Glutamatergic neuron (in vitro differentiated cells): Measurements from ENCODE around the gene KLK3. TPM values are rescaled to one million over a fixed set of nuclear protein-coding genes. Genes with fewer than 3 reads are reported as not detected.

Experiments used
- DNase-seq: peaks from one replicate; pipeline ENCODE4 v3.0.0; 2022
- H3K27ac Mint-ChIP-seq: one replicate; pipeline ENCODE4 v1.8.0; 2020; ENCODE audit warnings: mild to moderate bottlenecking, mixed read lengths, inconsistent platforms; ENCODE audit not compliant: unreplicated experiment
- H3K27me3 Mint-ChIP-seq: one replicate; pipeline ENCODE4 v1.8.0; 2020; ENCODE audit warnings: mild to moderate bottlenecking, moderate library complexity, mixed read lengths, inconsistent platforms; ENCODE audit not compliant: unreplicated experiment
- H3K36me3 Mint-ChIP-seq: one replicate; pipeline ENCODE4 v1.8.0; 2020; ENCODE audit warnings: mild to moderate bottlenecking, mixed read lengths, inconsistent platforms; ENCODE audit not compliant: unreplicated experiment
- H3K4me1 Mint-ChIP-seq: one replicate; pipeline ENCODE4 v1.8.0; 2020; ENCODE audit warnings: mild to moderate bottlenecking, low read depth, mixed read lengths, inconsistent platforms; ENCODE audit not compliant: unreplicated experiment
- H3K4me3 Mint-ChIP-seq: one replicate; pipeline ENCODE4 v1.8.0; 2020; ENCODE audit warnings: mild to moderate bottlenecking, mixed read lengths, inconsistent platforms; ENCODE audit not compliant: unreplicated experiment
- H3K9me3 Mint-ChIP-seq: one replicate; pipeline ENCODE4 v1.8.0; 2020; ENCODE audit warnings: mild to moderate bottlenecking, moderate library complexity, mixed read lengths, inconsistent platforms; ENCODE audit not compliant: unreplicated experiment
- CTCF ChIP-seq: fragments of 200-600 bp; sonication (generic); IDR thresholded peaks from one replicate; pipeline ENCODE4 v1.5.0; 2021; ENCODE audit not compliant: partially characterized antibody, unreplicated experiment
- total RNA-seq: library from RNA; stranded (reverse); fragmentation: NEBNext Ultra II Directional; extraction: Animal tissue kit (Norgen Biotek cat#: 25700); gene quantifications from one replicate; pipeline ENCODE4 v1.2.1, GENCODE V29; 2021; ENCODE audit not compliant: unreplicated experiment

KLK3 gene
- total RNA-seq, 1 donor from 2014 or later = not detected

- no peak for TF ChIP-seq CTCF
- Mint-ChIP-seq H3K27me3 (no peaks in the 10 kb centered on the region), H3K9me3 (no peaks in the 10 kb centered on the region), H3K4me1 (no peaks in the 10 kb centered on the region), H3K4me3 (no peak overlapping the region), H3K36me3 (no peaks in the 10 kb centered on the region), H3K27ac (no peak overlapping the region)
- no peak for DNase-seq
Observed at GRCh38 chr19:50902640-50903039, 47.9 kb downstream of the KLK3 start.

- peak; percentile 62 for DNase-seq
- peak; percentile 62 for TF ChIP-seq CTCF
- peaks cover 14% of the 10 kb centered on the region for H3K27me3 Mint-ChIP-seq
- H3K36me3 Mint-ChIP-seq = no peaks in the 10 kb centered on the region
- peaks cover 3% of the 10 kb centered on the region for H3K9me3 Mint-ChIP-seq
- H3K4me3 Mint-ChIP-seq = no peak overlapping the region
- no peaks in the 10 kb centered on the region for H3K4me1 Mint-ChIP-seq
- H3K27ac Mint-ChIP-seq = no peak overlapping the region
Observed at GRCh38 chr19:50906217-50906616, 51.5 kb downstream of the KLK3 start.

GRCh38 chr19:50908336-50908735 is 53.6 kb downstream of the KLK3 start:
- Mint-ChIP-seq H3K4me3 (no peak overlapping the region), H3K27me3 (peaks cover 16% of the 10 kb centered on the region)

GRCh38 chr19:50909240-50910070 is 54.7 kb downstream of the KLK3 start:
- Mint-ChIP-seq H3K9me3 (peaks cover 4% of the 10 kb centered on the region), H3K36me3 (no peaks in the 10 kb centered on the region), H3K27ac (no peak overlapping the region), H3K4me1 (no peaks in the 10 kb centered on the region), H3K4me3 (peak overlapping the region; percentile 46), H3K27me3 (peaks cover 16% of the 10 kb centered on the region)
- peak; percentile 88 for DNase-seq
- TF ChIP-seq CTCF = no peak

More at GRCh38 chr19:50908336-50908735, 53.6 kb downstream of the KLK3 start:
- DNase-seq = no peak
- peaks cover 4% of the 10 kb centered on the region for H3K9me3 Mint-ChIP-seq
- no peak overlapping the region for H3K27ac Mint-ChIP-seq
- H3K36me3 Mint-ChIP-seq = no peaks in the 10 kb centered on the region
- no peak for TF ChIP-seq CTCF
- no peaks in the 10 kb centered on the region for H3K4me1 Mint-ChIP-seq

Other genes with a start within 250 kb of the KLK3 start
- gene SYT3, start 215.0 kb upstream of the KLK3 start, total RNA-seq = 15.6 TPM
- gene C19orf81, start 205.5 kb upstream of the KLK3 start, total RNA-seq = 10.4 TPM
- 19.0 TPM for gene SHANK1, start 135.1 kb upstream of the KLK3 start, total RNA-seq
- 4.0 TPM for gene CLEC11A, start 131.6 kb upstream of the KLK3 start, total RNA-seq
- gene GPR32, start 84.5 kb upstream of the KLK3 start, total RNA-seq = not detected
- gene ACP4, start 64.5 kb upstream of the KLK3 start, total RNA-seq = not detected
- 0.49 TPM for gene KLK1, start 31.1 kb upstream of the KLK3 start, total RNA-seq
- not detected for gene KLK15, start 21.3 kb upstream of the KLK3 start, total RNA-seq
- gene KLK2, start 18.5 kb downstream of the KLK3 start, total RNA-seq = not detected
- 0.66 TPM for gene KLK4, start 56.5 kb downstream of the KLK3 start, total RNA-seq
- gene KLK5, start 98.1 kb downstream of the KLK3 start, total RNA-seq = not detected
- not detected for gene KLK6, start 114.7 kb downstream of the KLK3 start, total RNA-seq
- not detected for gene KLK7, start 129.0 kb downstream of the KLK3 start, total RNA-seq
- gene KLK8, start 146.7 kb downstream of the KLK3 start, total RNA-seq = not detected
- not detected for gene KLK10, start 164.8 kb downstream of the KLK3 start, total RNA-seq
- not detected for gene KLK11, start 171.7 kb downstream of the KLK3 start, total RNA-seq
- 0.66 TPM for gene KLK12, start 180.1 kb downstream of the KLK3 start, total RNA-seq
- not detected for gene KLK13, start 210.2 kb downstream of the KLK3 start, total RNA-seq
- gene KLK14, start 228.0 kb downstream of the KLK3 start, total RNA-seq = 1.5 TPM